ENCODE measurements around the gene SRGAP1.

SRGAP1 gene

DNA sequence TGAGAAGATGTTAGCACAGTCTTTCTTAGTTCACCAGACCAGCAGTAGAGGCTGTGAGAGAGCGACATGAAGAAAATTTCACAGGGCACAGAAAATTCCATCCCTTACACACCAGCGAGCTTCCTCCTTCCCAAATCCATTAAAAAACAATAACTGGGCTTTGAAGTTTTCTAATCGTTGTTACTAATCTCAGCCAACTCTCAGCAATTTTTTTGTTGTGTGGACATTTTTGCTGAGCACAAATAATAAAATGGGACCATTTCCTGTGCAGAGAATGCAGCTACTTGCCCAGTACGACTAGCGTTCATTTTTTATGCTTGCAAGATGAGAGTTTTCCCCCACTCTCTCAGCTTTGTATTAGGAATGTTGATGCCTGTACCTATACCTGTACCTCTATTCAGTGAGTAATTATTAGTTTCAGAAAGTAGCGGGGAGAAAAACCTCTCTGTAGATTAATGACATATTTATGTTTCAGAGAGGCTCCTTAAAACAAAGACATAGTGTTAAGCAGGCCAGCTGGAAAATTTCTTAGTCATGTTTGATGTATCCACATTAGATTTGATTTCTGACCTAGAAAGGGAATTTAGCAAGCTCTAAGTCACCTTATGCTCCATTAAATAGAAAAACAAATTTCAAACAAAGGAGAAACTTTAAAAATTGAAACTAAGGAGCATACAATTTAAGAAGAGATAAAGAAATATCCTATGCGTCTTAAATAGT lies 146.5 kb downstream of the SRGAP1 start:
- H3K4me1 Mint-ChIP-seq (ENCODE audit: low read depth), result no peaks in the 10 kb centered on the region
- no peaks in the 10 kb centered on the region for H3K36me3 Mint-ChIP-seq
- H3K4me3 Mint-ChIP-seq, result no peak overlapping the region
- peaks cover 9% of the 10 kb centered on the region for H3K27me3 Mint-ChIP-seq
- no peak overlapping the region for H3K27ac Mint-ChIP-seq
- H3K9me3 Mint-ChIP-seq (ENCODE audit: low read depth), result no peaks in the 10 kb centered on the region

DNA sequence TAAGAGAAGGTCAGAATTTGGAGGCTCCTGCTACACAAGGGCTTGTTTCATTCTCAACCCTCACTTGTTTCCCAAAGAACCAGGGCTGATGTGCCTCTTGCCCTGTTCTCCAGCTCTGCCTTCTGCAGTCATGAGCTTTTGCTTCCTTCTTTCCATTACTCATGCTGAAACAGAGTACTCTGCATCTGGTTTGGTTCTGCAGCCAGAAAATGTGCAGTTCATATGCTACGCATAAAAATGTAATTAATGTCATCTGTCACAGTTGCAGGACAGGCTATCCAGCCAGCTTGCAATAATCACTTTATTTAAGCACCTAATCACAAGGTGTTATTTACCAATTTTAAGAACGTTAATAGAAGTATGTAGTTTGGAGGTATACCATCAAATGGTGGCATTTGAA lies 150.2 kb downstream of the SRGAP1 start:
- Mint-ChIP-seq H3K36me3 (no peaks in the 10 kb centered on the region), H3K27ac (no peak overlapping the region), H3K4me1 (ENCODE audit: low read depth) (no peaks in the 10 kb centered on the region), H3K9me3 (ENCODE audit: low read depth) (no peaks in the 10 kb centered on the region), H3K4me3 (no peak overlapping the region), H3K27me3 (peaks cover 16% of the 10 kb centered on the region)

DNA sequence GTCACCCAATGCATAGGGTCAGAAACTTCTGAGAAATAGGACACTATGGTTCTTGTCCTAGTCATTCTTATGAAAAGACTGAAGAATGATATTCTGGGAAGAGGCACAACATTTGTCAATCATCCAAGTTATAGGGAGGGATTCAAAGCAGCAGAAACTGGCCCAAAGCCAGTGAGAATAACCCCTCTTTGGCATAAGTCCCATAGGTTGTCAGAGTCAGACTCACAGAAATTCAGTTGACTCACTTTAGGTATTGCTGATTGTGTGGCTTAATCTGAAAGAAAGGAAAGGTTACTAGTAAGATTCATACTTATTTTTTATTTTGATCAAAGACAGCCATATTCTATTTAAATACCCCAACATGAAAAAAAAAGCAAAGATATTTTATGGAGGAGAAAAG lies 151.0 kb downstream of the SRGAP1 start:
- Mint-ChIP-seq H3K27ac (no peak overlapping the region), H3K4me1 (ENCODE audit: low read depth) (no peaks in the 10 kb centered on the region), H3K9me3 (ENCODE audit: low read depth) (no peaks in the 10 kb centered on the region), H3K36me3 (no peaks in the 10 kb centered on the region), H3K4me3 (no peak overlapping the region), H3K27me3 (peaks cover 16% of the 10 kb centered on the region)

DNA sequence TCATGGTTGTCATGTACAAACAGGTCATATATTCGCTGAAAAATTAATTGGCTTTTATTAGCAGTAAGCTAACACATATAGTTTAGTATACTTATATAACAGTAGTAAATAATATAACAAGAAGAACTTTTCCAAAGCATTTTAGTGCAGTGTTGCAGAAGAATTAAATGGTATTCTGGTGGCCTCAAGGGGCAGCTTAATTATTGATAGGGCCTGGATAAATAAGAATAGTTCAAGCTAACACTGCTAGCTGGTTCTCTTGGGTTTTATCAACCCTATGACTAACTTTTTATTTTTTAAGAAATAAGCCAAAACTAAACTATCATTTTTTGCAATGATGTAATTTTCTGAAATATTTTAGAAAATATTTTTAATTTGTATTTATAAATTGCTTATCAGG lies 152.1 kb downstream of the SRGAP1 start:
- Mint-ChIP-seq H3K27ac (no peak overlapping the region), H3K27me3 (peaks cover 16% of the 10 kb centered on the region), H3K9me3 (ENCODE audit: low read depth) (no peaks in the 10 kb centered on the region), H3K36me3 (no peaks in the 10 kb centered on the region), H3K4me1 (ENCODE audit: low read depth) (no peaks in the 10 kb centered on the region), H3K4me3 (no peak overlapping the region)

DNA sequence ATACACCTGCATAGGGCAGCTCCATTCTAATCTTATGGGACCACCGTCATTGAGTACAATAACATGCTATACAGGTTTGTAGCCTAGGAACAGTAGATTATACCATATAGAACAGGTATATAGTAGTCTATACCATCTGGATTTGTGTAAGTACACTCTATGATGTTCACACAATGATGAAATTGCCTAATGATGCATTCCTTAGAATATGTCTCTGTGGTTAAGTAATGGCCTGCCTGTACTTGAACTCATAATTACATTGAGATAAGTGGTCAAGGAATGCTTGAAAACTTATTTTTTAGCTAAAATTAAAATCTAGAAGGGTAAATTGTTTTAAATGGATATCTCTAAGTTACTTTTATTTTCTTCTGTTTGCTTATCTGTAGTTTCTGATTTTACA lies 152.7 kb downstream of the SRGAP1 start:
- Mint-ChIP-seq H3K27ac (no peak overlapping the region), H3K36me3 (no peaks in the 10 kb centered on the region), H3K4me1 (ENCODE audit: low read depth) (no peaks in the 10 kb centered on the region), H3K4me3 (no peak overlapping the region), H3K9me3 (ENCODE audit: low read depth) (no peaks in the 10 kb centered on the region), H3K27me3 (peaks cover 12% of the 10 kb centered on the region)

DNA sequence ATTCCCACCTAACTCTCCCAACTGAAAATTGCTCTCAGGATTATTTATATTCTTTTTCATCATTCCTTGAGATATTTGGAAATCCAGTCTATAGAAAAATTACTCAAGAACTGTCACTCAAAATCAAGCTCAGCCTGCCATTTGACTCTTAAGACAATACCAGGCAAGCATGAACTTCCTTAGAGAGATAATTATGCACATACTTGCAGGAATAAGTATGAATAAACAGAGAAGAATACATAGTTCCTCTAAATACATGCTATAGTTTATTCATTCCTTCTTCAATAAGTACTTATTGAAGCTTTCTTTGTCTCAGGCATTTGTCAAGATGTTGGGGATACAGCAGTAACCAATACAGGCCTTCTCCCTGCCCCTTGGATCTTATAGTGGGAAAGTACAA lies 154.1 kb downstream of the SRGAP1 start:
- Mint-ChIP-seq H3K4me1 (ENCODE audit: low read depth) (no peaks in the 10 kb centered on the region), H3K9me3 (ENCODE audit: low read depth) (no peaks in the 10 kb centered on the region)

DNA sequence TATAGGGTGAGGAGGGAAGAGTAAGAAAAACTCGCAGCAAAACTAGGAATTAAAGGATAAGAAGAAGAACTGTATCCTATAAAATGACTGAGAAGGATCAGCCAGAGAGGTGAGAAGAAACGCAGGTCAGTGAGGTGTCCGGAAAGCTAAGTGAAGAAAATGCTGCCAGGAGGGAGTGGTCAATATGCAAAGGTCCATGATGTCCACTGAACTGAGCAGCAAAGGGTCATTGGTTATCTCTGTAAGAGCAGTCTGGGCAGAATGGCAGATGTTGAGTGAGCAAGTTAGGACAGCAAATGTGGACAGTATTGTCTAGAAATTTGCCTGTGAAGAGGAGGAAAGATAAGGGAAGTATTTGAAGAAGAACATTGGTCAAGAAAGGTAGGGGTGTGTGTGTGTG lies 155.4 kb downstream of the SRGAP1 start:
- Mint-ChIP-seq H3K9me3 (ENCODE audit: low read depth) (no peaks in the 10 kb centered on the region), H3K4me1 (ENCODE audit: low read depth) (no peaks in the 10 kb centered on the region), H3K36me3 (no peaks in the 10 kb centered on the region), H3K27ac (no peak overlapping the region), H3K27me3 (peaks cover 9% of the 10 kb centered on the region), H3K4me3 (no peak overlapping the region)

More for the DNA sequence above, 154.1 kb downstream of the SRGAP1 start:
- Mint-ChIP-seq H3K27ac (no peak overlapping the region), H3K27me3 (peaks cover 9% of the 10 kb centered on the region), H3K4me3 (no peak overlapping the region), H3K36me3 (no peaks in the 10 kb centered on the region)

DNA sequence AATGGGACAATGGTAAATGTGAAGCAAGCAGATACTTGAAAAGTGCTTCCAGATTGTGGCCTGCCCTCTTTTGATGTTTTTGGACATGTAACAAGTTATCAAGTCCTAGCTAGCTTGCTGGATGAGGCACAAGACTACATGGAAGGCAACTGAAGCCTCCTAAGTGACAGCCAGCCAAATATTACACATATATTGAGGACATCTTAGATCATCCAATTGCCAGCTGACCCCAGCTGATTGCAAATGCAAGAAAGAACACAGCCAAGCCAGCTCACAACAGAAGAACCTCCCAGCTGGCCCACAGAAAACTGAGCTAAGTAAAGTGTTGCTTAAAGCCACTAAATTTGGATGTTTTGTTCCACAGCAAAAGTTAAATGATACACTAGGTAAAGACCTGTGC lies 156.9 kb downstream of the SRGAP1 start:
- no peaks in the 10 kb centered on the region for H3K36me3 Mint-ChIP-seq
- H3K4me1 Mint-ChIP-seq (ENCODE audit: low read depth), result no peaks in the 10 kb centered on the region
- H3K4me3 Mint-ChIP-seq, result no peak overlapping the region
- H3K27ac Mint-ChIP-seq, result no peak overlapping the region
- H3K9me3 Mint-ChIP-seq (ENCODE audit: low read depth), result no peaks in the 10 kb centered on the region
- peaks cover 9% of the 10 kb centered on the region for H3K27me3 Mint-ChIP-seq

DNA sequence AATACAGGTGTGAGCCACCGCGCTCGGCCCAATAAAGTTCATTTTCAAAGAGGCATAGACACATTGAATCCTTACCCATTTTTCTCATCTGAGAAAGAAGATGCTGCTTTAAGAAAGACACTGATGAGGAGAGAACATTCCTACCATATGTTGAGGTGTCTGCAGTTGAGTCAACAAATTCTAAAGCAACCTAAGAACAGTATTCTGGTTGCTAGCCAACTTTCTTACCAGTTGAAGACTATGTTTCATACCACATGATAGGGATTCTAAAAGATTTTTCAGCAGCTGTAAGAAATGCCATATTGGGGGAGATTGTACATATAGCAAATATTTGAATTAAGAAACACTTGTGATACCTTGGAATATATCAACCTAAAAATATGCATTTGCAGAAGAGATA lies 160.1 kb downstream of the SRGAP1 start:
- peaks cover 2% of the 10 kb centered on the region for H3K27me3 Mint-ChIP-seq
- no peak overlapping the region for H3K27ac Mint-ChIP-seq
- no peak overlapping the region for H3K4me3 Mint-ChIP-seq
- no peaks in the 10 kb centered on the region for H3K36me3 Mint-ChIP-seq
- no peaks in the 10 kb centered on the region for H3K9me3 Mint-ChIP-seq (ENCODE audit: low read depth)
- H3K4me1 Mint-ChIP-seq (ENCODE audit: low read depth), result no peaks in the 10 kb centered on the region

DNA sequence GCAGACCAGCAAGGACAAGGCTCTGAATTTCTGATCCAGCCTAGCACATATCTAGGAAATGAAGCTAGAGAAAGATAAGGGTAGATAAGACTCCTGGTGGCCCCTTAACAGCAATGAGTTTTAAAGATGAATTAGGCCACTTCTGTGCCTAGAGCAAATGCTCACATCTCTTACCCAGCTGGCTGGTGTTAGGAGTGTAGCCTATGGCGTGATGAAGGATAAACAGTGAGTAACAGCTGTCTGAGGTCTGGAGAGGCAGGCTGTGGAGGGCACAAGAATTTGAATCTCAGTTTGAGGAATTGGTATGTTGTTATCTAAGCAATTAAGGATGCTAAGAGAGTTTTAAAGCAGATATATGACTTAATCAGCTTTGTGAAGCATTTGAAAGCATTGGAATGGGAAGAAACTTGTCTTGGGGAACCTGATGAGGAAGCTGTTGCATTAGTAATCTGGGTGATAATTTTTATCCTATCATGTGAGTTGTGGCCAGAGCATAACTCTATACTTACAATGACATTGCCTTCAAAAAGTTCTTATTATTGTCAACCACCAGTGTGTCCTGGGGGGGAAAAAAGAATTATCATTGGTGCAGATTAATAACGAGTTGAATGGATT lies 161.8 kb downstream of the SRGAP1 start:
- H3K27ac Mint-ChIP-seq, result no peak overlapping the region
- H3K9me3 Mint-ChIP-seq (ENCODE audit: low read depth), result no peaks in the 10 kb centered on the region
- H3K4me1 Mint-ChIP-seq (ENCODE audit: low read depth), result no peaks in the 10 kb centered on the region
- no peaks in the 10 kb centered on the region for H3K27me3 Mint-ChIP-seq
- H3K4me3 Mint-ChIP-seq, result no peak overlapping the region
- no peaks in the 10 kb centered on the region for H3K36me3 Mint-ChIP-seq

DNA sequence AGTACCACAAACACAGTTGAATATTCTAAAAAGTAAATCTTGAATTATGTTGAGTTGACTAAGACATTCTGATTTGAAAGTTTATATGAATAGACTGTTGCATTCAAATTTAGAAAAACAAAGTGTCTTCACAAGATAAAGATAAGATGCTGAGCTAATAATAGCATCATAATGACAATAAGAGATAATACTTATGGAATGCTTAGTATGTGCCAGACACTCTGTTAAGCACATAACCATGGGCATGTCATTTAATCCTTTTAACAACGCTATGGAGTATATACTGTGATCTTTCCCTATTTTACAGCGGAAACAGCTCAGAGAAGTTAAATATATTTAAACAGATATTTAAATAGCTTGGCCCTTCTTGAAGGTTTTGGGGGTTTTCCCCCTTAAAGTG lies 163.4 kb downstream of the SRGAP1 start:
- Mint-ChIP-seq H3K9me3 (ENCODE audit: low read depth) (no peaks in the 10 kb centered on the region), H3K36me3 (no peaks in the 10 kb centered on the region), H3K4me3 (no peak overlapping the region), H3K27ac (no peak overlapping the region), H3K4me1 (ENCODE audit: low read depth) (no peaks in the 10 kb centered on the region), H3K27me3 (no peaks in the 10 kb centered on the region)

DNA sequence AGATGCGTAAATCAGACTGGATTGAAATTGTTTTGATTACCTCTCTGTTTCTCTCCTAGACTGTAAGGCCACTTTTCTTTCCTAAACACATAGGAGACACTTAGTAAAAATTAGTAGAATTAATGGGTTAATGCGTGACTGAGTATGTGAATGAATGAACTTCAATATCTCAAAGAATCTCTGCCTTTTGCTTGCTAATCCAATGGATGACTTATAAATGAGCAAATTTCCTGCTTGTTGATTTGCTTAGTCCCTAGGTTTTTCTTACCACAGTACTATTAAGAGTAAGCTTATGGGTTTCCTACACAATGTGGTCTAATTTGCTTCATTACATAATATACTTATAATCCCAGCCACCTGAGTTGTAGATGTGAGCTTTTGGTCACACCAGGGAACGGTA lies 164.1 kb downstream of the SRGAP1 start:
- Mint-ChIP-seq H3K4me3 (no peak overlapping the region), H3K27me3 (no peaks in the 10 kb centered on the region), H3K9me3 (ENCODE audit: low read depth) (no peaks in the 10 kb centered on the region), H3K27ac (no peak overlapping the region), H3K4me1 (ENCODE audit: low read depth) (no peaks in the 10 kb centered on the region), H3K36me3 (no peaks in the 10 kb centered on the region)

DNA sequence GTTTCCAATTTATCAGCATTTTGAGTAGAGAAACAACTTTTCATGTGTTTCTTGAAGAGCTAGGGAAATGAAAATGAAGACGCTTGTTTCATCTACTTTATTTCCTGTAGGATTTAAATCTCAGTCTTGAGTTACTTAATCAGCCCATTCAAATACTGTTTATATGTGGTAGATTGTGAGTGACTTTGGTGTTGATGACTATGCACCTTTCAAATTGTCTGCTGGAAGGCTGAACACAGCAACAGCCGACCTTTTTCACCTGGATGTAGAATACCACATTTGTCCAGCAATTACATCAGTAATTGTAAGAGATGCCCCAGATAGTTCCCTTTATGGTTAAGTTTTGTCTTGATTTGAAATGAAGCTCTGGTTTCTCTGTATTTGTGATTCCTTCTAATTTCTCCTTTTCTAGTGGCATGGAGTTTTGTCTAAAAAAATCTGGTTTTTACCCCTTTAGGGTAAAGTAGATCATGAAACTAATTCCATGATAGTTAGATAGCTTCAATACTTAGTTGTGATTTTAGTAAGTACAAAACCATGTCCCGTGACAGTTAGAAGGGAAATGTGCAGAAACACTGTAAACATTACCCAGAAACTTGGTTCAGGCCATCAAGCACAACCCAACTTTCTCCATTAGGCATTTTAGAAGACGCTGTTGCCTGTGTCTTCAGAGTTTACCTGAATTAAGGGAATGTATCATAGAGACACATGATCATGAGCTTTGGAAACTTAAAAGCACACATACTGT lies 165.0 kb downstream of the SRGAP1 start:
- Mint-ChIP-seq H3K4me3 (no peak overlapping the region), H3K27me3 (no peaks in the 10 kb centered on the region), H3K27ac (no peak overlapping the region), H3K9me3 (ENCODE audit: low read depth) (no peaks in the 10 kb centered on the region), H3K36me3 (no peaks in the 10 kb centered on the region), H3K4me1 (ENCODE audit: low read depth) (no peaks in the 10 kb centered on the region)

DNA sequence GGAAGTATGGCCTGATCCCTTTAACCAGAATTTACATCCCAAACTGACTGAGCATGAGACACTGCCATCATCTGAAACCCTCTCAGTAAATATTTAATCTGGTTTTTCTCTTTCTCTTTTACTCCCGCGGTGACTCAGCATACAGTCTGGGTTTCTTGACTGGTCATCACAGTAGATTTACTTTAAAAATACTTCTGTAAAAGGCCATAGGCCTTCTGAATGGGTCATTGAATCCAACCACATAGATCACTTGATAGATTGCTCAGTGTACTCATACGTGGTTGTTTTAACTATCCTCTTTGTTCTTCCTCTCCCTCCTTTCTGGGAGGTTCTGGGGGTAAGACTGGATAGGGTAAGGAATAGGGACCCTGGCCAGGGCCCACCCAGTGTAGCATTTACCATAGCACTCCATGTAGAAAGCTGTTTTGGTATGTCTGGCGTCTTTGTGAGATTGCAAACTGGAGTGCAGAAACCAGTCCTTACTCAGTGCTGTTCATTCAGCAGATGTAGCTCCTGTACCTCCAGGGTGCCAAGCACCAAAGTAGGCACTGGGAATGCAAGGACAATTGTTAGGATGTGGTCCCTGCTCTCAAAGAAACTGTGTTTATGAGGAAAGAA lies 165.7 kb downstream of the SRGAP1 start:
- no peaks in the 10 kb centered on the region for H3K9me3 Mint-ChIP-seq (ENCODE audit: low read depth)
- H3K4me1 Mint-ChIP-seq (ENCODE audit: low read depth), result no peaks in the 10 kb centered on the region
- H3K36me3 Mint-ChIP-seq, result no peaks in the 10 kb centered on the region
- H3K27ac Mint-ChIP-seq, result no peak overlapping the region
- no peaks in the 10 kb centered on the region for H3K27me3 Mint-ChIP-seq
- no peak overlapping the region for H3K4me3 Mint-ChIP-seq

DNA sequence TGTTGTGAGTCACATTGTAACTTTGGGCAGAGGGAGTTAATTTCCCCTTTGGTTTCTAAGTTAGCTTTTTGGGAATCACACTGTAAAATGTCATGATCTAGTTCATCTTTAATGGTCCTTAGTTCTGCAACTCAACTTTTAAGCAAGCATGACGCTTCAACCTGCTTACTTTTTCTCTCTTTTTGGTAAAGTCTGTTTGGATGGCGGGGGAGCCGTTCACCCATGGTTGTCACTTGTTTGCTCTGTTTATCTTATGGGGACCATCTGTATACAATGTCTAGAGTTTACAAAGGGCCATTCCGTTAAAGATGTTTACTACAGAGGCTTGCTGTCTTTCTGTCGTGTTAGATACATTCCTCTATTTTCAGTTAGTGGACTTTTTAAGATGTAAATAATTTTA lies 172.0 kb downstream of the SRGAP1 start:
- H3K27ac Mint-ChIP-seq, result no peak overlapping the region
- H3K4me3 Mint-ChIP-seq, result no peak overlapping the region
- no peaks in the 10 kb centered on the region for H3K36me3 Mint-ChIP-seq
- H3K27me3 Mint-ChIP-seq, result no peaks in the 10 kb centered on the region
- no peaks in the 10 kb centered on the region for H3K9me3 Mint-ChIP-seq (ENCODE audit: low read depth)
- no peaks in the 10 kb centered on the region for H3K4me1 Mint-ChIP-seq (ENCODE audit: low read depth)

All from activated naive CD8-positive, alpha-beta T cell (primary cell).